VCaP (cell line): ENCODE results near the gene DNAH17.

ENCODE experiments used
- H3K27ac ChIP-seq: fragments of 450-650 bp; 2 replicates; pipeline ENCODE4 v1.5.1; 2017
- CTCF ChIP-seq: fragments of 450-650 bp; conservative IDR thresholded peaks from 2 replicates; pipeline ENCODE4 v1.5.1; 2017; ENCODE audit warnings: mild to moderate bottlenecking, moderate library complexity

Gene DNAH17

GRCh38 chr17:78387977-78388941 lies 188.9 kb downstream of the DNAH17 start:
- H3K27ac ChIP-seq, result peak overlapping the region; percentile 71
- TF ChIP-seq CTCF, result no peak

- TF ChIP-seq CTCF, result no peak
- H3K27ac ChIP-seq, result no peak overlapping the region
These were observed 192.6 kb downstream of the DNAH17 start for GRCh38 chr17:78384479-78385175.

- no peak overlapping the region for H3K27ac ChIP-seq
- TF ChIP-seq CTCF, result no peak
These were observed 193.3 kb downstream of the DNAH17 start for GRCh38 chr17:78383725-78384471.

- H3K27ac ChIP-seq, result no peak overlapping the region
These were observed 195.5 kb downstream of the DNAH17 start for GRCh38 chr17:78381601-78382232.

GRCh38 chr17:78380370-78380769 lies 196.8 kb downstream of the DNAH17 start:
- H3K27ac ChIP-seq, result no peak overlapping the region

More at GRCh38 chr17:78381601-78382232, 195.5 kb downstream of the DNAH17 start:
- no peak for TF ChIP-seq CTCF

GRCh38 chr17:78379131-78379491 lies 198.1 kb downstream of the DNAH17 start:
- TF ChIP-seq CTCF, result no peak
- peak overlapping the region; percentile 80 for H3K27ac ChIP-seq

More at GRCh38 chr17:78380370-78380769, 196.8 kb downstream of the DNAH17 start:
- TF ChIP-seq CTCF, result no peak
